Gastroesophageal sphincter (tissue), 4 donors: ENCODE results near the gene PLCG2. TPM values are rescaled to one million over a fixed set of nuclear protein-coding genes. Genes with fewer than 3 reads are reported as not detected.

ENCODE experiments used
- ATAC-seq: fragments of 150-250 bp; one replicate; pipeline ENCODE4 v1.9.1; 2016; ENCODE audit warnings: mild to moderate bottlenecking, moderate library complexity
- H3K27ac ChIP-seq, 4 donors: fragments of 200-600 bp; sonication (generic) in 3 of 4; 1 replicate in 3 of 4; 2 replicates in 1 of 4; pipeline ENCODE4 v1.5.1; 2016 to 2019
- H3K27me3 ChIP-seq: fragments of 200-600 bp; sonication (generic); one replicate; pipeline ENCODE4 v1.5.1; 2019
- H3K36me3 ChIP-seq, 2 donors: fragments of 200-600 bp; sonication (generic); one replicate each; pipeline ENCODE4 v1.5.1; 2019; ENCODE audit warnings: control low read depth in 1 of 2
- H3K4me1 ChIP-seq, 3 donors: fragments of 200-600 bp; sonication (generic); 1 replicate in 2 of 3; 2 replicates in 1 of 3; pipeline ENCODE4 v1.5.1; 2016 to 2019; ENCODE audit warnings: control low read depth in 2 of 3
- H3K4me3 ChIP-seq, 2 donors: fragments of 200-600 bp; sonication (generic); one replicate each; pipeline ENCODE4 v1.5.1; 2019; ENCODE audit warnings: mild to moderate bottlenecking in 1 of 2, moderate library complexity in 1 of 2
- H3K9me3 ChIP-seq, 3 donors: fragments of 200-600 bp; sonication (generic); one replicate each; pipeline ENCODE4 v1.5.1; 2017 to 2019; ENCODE audit warnings: control low read depth in 2 of 3
- EP300 ChIP-seq: sonication (generic); formaldehyde crosslinking; IDR thresholded peaks from one replicate; pipeline ENCODE4 v1.6.1; 2017; ENCODE audit warnings: antibody characterized with exemption, mild to moderate bottlenecking
- POLR2A ChIP-seq, 2 donors: fragments of 450-650 bp; IDR thresholded peaks; one replicate each; pipeline ENCODE4 v1.6.1; 2017; ENCODE audit warnings: antibody characterized with exemption in 2 of 2, mild to moderate bottlenecking in 2 of 2, moderate library complexity in 1 of 2
- POLR2AphosphoS5 ChIP-seq: sonication (generic); formaldehyde crosslinking; IDR thresholded peaks from one replicate; pipeline ENCODE4 v1.6.1; 2017; ENCODE audit warnings: antibody characterized with exemption
- WGBS, 2 donors: methylation state at CpG; one replicate each; pipeline ENCODE4 v1.1.5; 2018; ENCODE audit warnings: low coverage in 1 of 2; 5-methylcytosine and 5-hydroxymethylcytosine counted together
- total RNA-seq, 4 donors: library from RNA; depleted of rRNA; stranded (reverse); fragments of >200 nt; gene quantifications; one replicate each; pipeline ENCODE4 v1.1.0, GENCODE V29; 2016
- TF ChIP-seq, protein P1 (sequence below), 4 experiments: fragments of 200-600 bp in 2 of 4; fragments of 450-650 bp in 2 of 4; sonication (generic) in 1 of 4; IDR thresholded peaks; one replicate each; pipeline ENCODE4 v1.5.1; 2017 to 2019; ENCODE audit warnings: antibody characterized with exemption in 4 of 4, mild to moderate bottlenecking in 2 of 4, moderate library complexity in 2 of 4

The PLCG2 gene
- total RNA-seq, 4 donors from 2014 or later: 6.2 to 11.4 (median 8.1) TPM

DNA sequence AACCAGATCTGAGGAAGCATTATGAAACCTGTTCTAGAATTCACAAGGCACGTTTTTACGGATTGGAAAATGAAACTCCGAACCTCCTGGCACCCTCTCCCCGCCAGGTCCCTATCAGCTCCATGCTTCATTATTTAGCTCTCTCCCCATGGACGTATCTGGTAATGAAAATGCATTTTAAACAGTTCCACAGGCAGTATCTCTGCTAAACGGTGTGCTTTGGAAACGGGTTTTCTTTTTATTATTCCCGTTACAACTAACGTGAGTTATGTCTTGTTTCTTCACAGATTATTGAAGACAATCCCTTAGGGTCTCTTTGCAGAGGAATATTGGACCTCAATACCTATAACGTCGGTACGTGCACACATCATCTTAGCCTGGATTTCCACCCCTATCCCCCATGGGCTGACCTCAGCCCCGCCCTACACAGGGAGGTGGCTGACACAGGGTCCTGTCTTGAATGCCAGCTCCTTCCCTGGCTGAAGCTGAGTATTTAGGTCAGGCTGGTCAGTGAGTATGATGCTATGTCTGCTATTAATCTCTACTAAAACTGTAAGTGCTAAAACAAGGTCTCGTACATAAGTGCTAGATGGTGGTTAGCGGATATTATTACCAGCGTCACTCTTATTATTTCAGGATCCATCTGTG, 149.3 kb downstream of the PLCG2 start:
- no peak overlapping the region for H3K27ac ChIP-seq
- ATAC-seq: no peak
- WGBS, 2 donors: 56 to 68% methylated on average over 15 to 16 of the region's 16 CpGs
- H3K9me3 ChIP-seq: no peaks in the 10 kb centered on the region
- TF ChIP-seq POLR2AphosphoS5 (no peak), POLR2A (IDR thresholded peaks at IDR 0.05) (no peak), EP300 (no peak)
- TF ChIP-seq, protein P1, sequence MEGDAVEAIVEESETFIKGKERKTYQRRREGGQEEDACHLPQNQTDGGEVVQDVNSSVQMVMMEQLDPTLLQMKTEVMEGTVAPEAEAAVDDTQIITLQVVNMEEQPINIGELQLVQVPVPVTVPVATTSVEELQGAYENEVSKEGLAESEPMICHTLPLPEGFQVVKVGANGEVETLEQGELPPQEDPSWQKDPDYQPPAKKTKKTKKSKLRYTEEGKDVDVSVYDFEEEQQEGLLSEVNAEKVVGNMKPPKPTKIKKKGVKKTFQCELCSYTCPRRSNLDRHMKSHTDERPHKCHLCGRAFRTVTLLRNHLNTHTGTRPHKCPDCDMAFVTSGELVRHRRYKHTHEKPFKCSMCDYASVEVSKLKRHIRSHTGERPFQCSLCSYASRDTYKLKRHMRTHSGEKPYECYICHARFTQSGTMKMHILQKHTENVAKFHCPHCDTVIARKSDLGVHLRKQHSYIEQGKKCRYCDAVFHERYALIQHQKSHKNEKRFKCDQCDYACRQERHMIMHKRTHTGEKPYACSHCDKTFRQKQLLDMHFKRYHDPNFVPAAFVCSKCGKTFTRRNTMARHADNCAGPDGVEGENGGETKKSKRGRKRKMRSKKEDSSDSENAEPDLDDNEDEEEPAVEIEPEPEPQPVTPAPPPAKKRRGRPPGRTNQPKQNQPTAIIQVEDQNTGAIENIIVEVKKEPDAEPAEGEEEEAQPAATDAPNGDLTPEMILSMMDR (IDR thresholded peaks at IDR 0.05): no peak
- H3K36me3 ChIP-seq: peaks cover 0 to 5% of the 10 kb centered on the region in 2 donors
- H3K4me1 ChIP-seq: no peaks in the 10 kb centered on the region
- H3K27me3 ChIP-seq: no peaks in the 10 kb centered on the region
- H3K4me3 ChIP-seq: no peak overlapping the region

- Histone ChIP-seq H3K9me3 (no peaks in the 10 kb centered on the region), H3K27ac (no peak overlapping the region), H3K27me3 (no peaks in the 10 kb centered on the region), H3K4me3 (no peak overlapping the region), H3K4me1 (no peaks in the 10 kb centered on the region), H3K36me3 (peaks cover 0 to 5% of the 10 kb centered on the region in 2 donors)
- ATAC-seq: no peak
- 38 to 86% methylated on average over 1 to 3 of the region's 8 CpGs for WGBS, 2 donors
- TF ChIP-seq, protein P1 (IDR thresholded peaks at IDR 0.05): no peak
- TF ChIP-seq POLR2A (IDR thresholded peaks at IDR 0.05): no peak
- TF ChIP-seq EP300: no peak
- TF ChIP-seq POLR2AphosphoS5: no peak
These were observed 149.9 kb downstream of the PLCG2 start for GRCh38 chr16:81928975-81929374.

- Histone ChIP-seq H3K4me1 (no peaks in the 10 kb centered on the region), H3K27me3 (no peaks in the 10 kb centered on the region), H3K27ac (no peak overlapping the region), H3K36me3 (peaks cover 0 to 5% of the 10 kb centered on the region in 2 donors), H3K4me3 (no peak overlapping the region), H3K9me3 (no peaks in the 10 kb centered on the region)
- ATAC-seq: no peak
- no peak for TF ChIP-seq POLR2AphosphoS5
These were observed 150.8 kb downstream of the PLCG2 start for GRCh38 chr16:81929841-81930240.

DNA sequence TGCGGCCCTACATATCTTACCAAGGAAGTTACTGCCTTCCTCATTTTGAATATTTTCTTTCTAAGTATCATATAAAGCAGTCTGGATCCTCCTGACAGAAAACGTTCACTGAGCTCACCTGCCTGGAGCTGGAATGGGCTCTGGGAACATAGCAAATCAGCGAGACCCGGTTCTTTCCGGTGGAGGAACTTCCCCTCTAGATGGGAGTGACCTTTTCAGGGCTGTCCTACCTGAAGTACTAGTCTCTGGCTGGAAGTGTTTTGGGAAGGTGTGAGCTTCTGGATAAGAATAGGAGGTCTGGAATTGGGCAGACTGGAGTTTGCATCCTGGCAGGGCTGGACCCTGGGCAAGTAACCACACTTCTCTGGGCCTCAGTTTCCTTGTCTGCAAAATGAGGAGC, 152.8 kb downstream of the PLCG2 start:
- no peak for ATAC-seq
- TF ChIP-seq POLR2A (IDR thresholded peaks at IDR 0.05) (no peak), POLR2AphosphoS5 (no peak), EP300 (no peak)
- TF ChIP-seq, protein P1 (IDR thresholded peaks at IDR 0.05): no peak
- H3K27ac ChIP-seq: no peak overlapping the region
- no peaks in the 10 kb centered on the region for H3K27me3 ChIP-seq
- H3K4me1 ChIP-seq: no peaks in the 10 kb centered on the region
- peaks cover 0 to 10% of the 10 kb centered on the region in 2 donors for H3K36me3 ChIP-seq
- WGBS, 2 donors: 80 to 93% methylated on average over 3 of the region's 5 CpGs
- no peaks in the 10 kb centered on the region for H3K9me3 ChIP-seq
- no peak overlapping the region for H3K4me3 ChIP-seq

DNA sequence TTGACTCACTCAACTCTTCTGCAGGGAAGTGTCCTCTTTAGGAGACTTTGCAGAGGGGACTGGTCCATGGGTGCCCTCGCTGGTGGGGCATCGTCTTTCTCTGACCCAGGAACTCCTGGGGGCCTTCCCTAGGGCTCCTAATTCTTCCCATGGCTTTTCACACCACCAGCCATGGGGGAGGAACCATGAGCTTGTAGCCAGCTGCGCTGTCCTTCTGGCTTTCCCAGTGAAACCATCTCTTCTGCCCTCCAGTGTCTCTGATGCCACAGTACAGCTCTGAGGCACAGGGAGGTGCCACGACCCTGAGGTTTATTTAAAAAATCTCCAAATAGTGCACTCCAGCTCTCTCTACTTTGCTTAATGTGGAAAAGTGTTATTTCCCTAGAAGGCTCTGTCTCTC, 153.6 kb downstream of the PLCG2 start:
- H3K9me3 ChIP-seq: no peaks in the 10 kb centered on the region
- TF ChIP-seq EP300 (no peak), POLR2A (IDR thresholded peaks at IDR 0.05) (no peak), POLR2AphosphoS5 (no peak)
- TF ChIP-seq, protein P1 (IDR thresholded peaks at IDR 0.05): no peak
- no peak overlapping the region for H3K4me3 ChIP-seq
- H3K27me3 ChIP-seq: no peaks in the 10 kb centered on the region
- ATAC-seq: no peak
- H3K4me1 ChIP-seq: no peaks in the 10 kb centered on the region
- H3K36me3 ChIP-seq: peaks cover 0 to 10% of the 10 kb centered on the region in 2 donors
- WGBS, 2 donors: 100% methylated on average over 1 of the region's 4 CpGs; no CpG with 5 or more reads in 1 of the 2 donors
- H3K27ac ChIP-seq: no peak overlapping the region
